ENCODE results near the gene PLPPR3.

The PLPPR3 gene

DNA sequence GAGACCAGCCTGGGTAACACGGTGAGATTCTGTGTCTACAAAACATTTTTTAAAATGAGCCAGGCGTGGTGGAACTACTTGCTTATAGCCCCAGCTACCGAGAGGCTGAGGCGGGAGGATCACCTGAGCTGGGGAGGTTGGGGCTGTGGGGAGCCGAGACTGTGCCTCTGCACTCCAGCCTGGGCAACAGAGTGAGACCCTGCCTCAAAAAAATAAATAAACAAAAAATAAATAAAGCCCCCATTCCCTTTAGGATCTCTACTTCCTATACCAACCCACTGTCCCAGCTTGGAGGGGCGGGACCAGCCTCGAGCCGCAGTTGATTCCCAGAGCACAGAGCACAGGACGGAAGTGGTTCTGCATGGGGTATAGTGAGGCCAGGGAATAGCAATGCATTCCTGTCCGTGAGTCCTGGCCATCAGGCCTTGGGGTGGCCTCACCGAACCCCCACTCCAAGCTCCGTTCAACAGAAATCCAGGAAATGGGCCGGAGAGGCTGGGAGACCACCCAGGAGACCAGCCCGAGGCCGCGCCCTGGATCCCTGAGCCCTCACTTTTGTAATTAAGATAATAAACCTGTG lies 29.4 kb downstream of the PLPPR3 start:
- peaks cover 3% of the 10 kb centered on the region for H3K4me1 ChIP-seq (ENCODE audit: control insufficient read depth, insufficient read depth, low read length, unreplicated experiment)
- no peaks in the 10 kb centered on the region for H3K79me2 ChIP-seq (ENCODE audit: control insufficient read depth, insufficient read depth, low read length, unreplicated experiment)
- no peaks in the 10 kb centered on the region for H3K27me3 ChIP-seq (ENCODE audit: insufficient read depth, low read length)
- no peak overlapping the region for H3K27ac ChIP-seq (ENCODE audit: low read depth, low read length)
- H2AFZ ChIP-seq (ENCODE audit: low read length, unreplicated experiment) = no peak overlapping the region
- no peak overlapping the region for H3K4me3 ChIP-seq (ENCODE audit: low read depth, low read length)
- no peaks in the 10 kb centered on the region for H3K36me3 ChIP-seq (ENCODE audit: insufficient read depth, low read length)

DNA sequence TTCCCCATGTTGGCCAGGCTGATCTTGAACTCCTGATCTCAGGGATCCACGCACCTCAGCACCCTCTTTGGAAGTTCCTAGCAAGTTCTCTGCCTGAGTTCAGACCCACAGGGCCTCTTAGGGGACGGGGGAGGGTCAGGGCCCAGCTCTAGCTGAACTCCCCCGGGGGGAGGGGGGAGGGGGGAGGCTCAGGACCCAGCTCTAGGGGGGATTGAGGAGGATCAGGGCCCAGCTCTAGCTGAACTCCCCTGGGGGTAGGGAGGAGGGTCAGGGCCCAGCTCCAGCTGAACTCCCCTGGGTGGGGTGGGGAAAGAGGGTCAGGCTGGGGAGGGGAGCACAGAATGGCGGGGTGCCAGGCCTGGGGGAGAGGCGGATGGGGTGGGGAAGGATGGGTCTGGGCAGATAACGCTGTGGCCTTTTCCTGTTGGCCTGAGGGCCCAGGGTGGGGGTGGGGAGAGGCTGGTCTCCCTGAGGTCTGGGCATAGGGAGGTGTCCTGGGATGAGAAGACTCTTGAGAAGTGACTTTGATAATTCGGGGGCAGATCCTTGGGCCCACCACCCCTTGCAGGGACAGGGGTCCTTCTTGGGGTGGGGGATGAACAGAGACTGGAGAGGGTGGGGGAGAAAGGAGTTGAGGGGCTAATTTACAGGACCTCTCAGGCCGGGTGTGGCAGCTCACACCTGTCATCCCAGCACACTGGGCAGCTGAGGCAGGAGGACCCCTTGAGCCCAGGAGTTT lies 30.0 kb downstream of the PLPPR3 start:
- H3K4me1 ChIP-seq (ENCODE audit: control insufficient read depth, insufficient read depth, low read length, unreplicated experiment) = peaks cover 3% of the 10 kb centered on the region
- no peaks in the 10 kb centered on the region for H3K27me3 ChIP-seq (ENCODE audit: insufficient read depth, low read length)
- no peaks in the 10 kb centered on the region for H3K79me2 ChIP-seq (ENCODE audit: control insufficient read depth, insufficient read depth, low read length, unreplicated experiment)
- H2AFZ ChIP-seq (ENCODE audit: low read length, unreplicated experiment) = no peak overlapping the region
- H3K4me3 ChIP-seq (ENCODE audit: low read depth, low read length) = no peak overlapping the region
- H3K27ac ChIP-seq (ENCODE audit: low read depth, low read length) = no peak overlapping the region
- H3K36me3 ChIP-seq (ENCODE audit: insufficient read depth, low read length) = no peaks in the 10 kb centered on the region

GRCh38 chr19:791007-791566 lies 30.7 kb downstream of the PLPPR3 start:
- H3K4me3 ChIP-seq (ENCODE audit: low read depth, low read length) = no peak overlapping the region
- H2AFZ ChIP-seq (ENCODE audit: low read length, unreplicated experiment) = no peak overlapping the region
- H3K27ac ChIP-seq (ENCODE audit: low read depth, low read length) = no peak overlapping the region
- H3K27me3 ChIP-seq (ENCODE audit: insufficient read depth, low read length) = no peaks in the 10 kb centered on the region
- H3K4me1 ChIP-seq (ENCODE audit: control insufficient read depth, insufficient read depth, low read length, unreplicated experiment) = no peaks in the 10 kb centered on the region
- no peaks in the 10 kb centered on the region for H3K36me3 ChIP-seq (ENCODE audit: insufficient read depth, low read length)
- H3K79me2 ChIP-seq (ENCODE audit: control insufficient read depth, insufficient read depth, low read length, unreplicated experiment) = no peaks in the 10 kb centered on the region

- no peaks in the 10 kb centered on the region for H3K36me3 ChIP-seq (ENCODE audit: insufficient read depth, low read length)
- no peak overlapping the region for H2AFZ ChIP-seq (ENCODE audit: low read length, unreplicated experiment)
- no peak overlapping the region for H3K4me3 ChIP-seq (ENCODE audit: low read depth, low read length)
- no peaks in the 10 kb centered on the region for H3K27me3 ChIP-seq (ENCODE audit: insufficient read depth, low read length)
- no peak overlapping the region for H3K27ac ChIP-seq (ENCODE audit: low read depth, low read length)
- H3K4me1 ChIP-seq (ENCODE audit: control insufficient read depth, insufficient read depth, low read length, unreplicated experiment) = no peaks in the 10 kb centered on the region
- no peaks in the 10 kb centered on the region for H3K79me2 ChIP-seq (ENCODE audit: control insufficient read depth, insufficient read depth, low read length, unreplicated experiment)
These were observed 32.1 kb downstream of the PLPPR3 start for GRCh38 chr19:789701-790060.

DNA sequence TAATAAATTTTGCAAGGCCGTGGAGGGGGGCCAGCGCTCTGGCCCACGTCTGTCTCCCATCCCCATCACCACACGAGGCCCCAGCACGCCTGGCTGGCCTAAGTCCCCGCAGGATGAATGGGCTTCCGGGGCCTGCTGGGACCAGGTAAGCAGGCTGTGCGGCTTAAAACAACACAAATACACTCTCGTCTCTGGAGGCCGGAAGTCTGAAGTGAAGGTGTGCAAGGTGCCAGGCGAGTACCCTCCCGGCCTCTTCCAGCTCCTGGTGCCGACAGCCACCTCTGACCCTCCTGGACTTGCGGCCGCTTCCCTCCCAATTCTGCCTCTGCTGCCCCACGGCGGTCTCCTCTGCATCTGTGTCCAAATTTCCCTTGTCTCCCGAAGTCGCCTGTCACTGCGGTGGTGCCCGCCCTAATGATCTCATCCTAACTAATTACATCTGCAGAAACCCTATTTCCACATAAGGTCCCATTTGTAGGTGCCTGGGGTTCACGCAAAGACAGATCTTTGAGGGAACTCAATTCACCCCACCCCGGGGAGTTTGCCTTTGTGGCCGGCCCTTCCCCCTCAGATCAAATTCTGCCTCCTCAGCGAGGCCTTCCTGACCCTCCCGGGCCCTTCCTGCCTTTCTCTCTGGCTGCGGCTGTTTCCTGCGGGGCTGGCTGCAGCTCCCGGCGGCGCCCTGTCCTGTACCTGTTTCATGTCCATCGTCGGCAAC lies 32.6 kb downstream of the PLPPR3 start:
- H3K27ac ChIP-seq (ENCODE audit: low read depth, low read length) = no peak overlapping the region
- no peaks in the 10 kb centered on the region for H3K36me3 ChIP-seq (ENCODE audit: insufficient read depth, low read length)
- H3K4me3 ChIP-seq (ENCODE audit: low read depth, low read length) = no peak overlapping the region
- no peaks in the 10 kb centered on the region for H3K4me1 ChIP-seq (ENCODE audit: control insufficient read depth, insufficient read depth, low read length, unreplicated experiment)
- no peaks in the 10 kb centered on the region for H3K79me2 ChIP-seq (ENCODE audit: control insufficient read depth, insufficient read depth, low read length, unreplicated experiment)
- H3K27me3 ChIP-seq (ENCODE audit: insufficient read depth, low read length) = no peaks in the 10 kb centered on the region
- no peak overlapping the region for H2AFZ ChIP-seq (ENCODE audit: low read length, unreplicated experiment)

DNA sequence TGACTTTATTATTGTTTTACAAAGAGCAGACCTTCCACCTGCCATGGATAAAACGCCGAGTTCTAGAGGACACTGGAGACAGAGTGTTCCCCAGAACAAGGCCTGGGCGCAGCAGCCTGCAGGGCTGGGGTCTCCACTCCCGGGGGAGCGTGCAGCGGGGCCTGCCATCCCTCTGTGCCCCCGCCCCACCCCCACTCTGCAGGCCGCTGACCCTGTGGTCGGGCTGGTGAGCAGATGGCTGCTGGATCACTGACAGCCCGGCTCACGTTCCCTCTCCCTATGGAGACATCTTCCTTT lies 33.1 kb downstream of the PLPPR3 start:
- H3K4me3 ChIP-seq (ENCODE audit: low read depth, low read length) = no peak overlapping the region
- no peaks in the 10 kb centered on the region for H3K27me3 ChIP-seq (ENCODE audit: insufficient read depth, low read length)
- no peaks in the 10 kb centered on the region for H3K36me3 ChIP-seq (ENCODE audit: insufficient read depth, low read length)
- no peak overlapping the region for H2AFZ ChIP-seq (ENCODE audit: low read length, unreplicated experiment)
- no peak overlapping the region for H3K27ac ChIP-seq (ENCODE audit: low read depth, low read length)
- H3K79me2 ChIP-seq (ENCODE audit: control insufficient read depth, insufficient read depth, low read length, unreplicated experiment) = no peaks in the 10 kb centered on the region
- H3K4me1 ChIP-seq (ENCODE audit: control insufficient read depth, insufficient read depth, low read length, unreplicated experiment) = no peaks in the 10 kb centered on the region

- Histone ChIP-seq H3K4me1 (ENCODE audit: control insufficient read depth, insufficient read depth, low read length, unreplicated experiment) (peaks cover 6% of the 10 kb centered on the region), H3K27ac (ENCODE audit: low read depth, low read length) (no peak overlapping the region)
These were observed 34.2 kb downstream of the PLPPR3 start for GRCh38 chr19:787536-787935.

DNA sequence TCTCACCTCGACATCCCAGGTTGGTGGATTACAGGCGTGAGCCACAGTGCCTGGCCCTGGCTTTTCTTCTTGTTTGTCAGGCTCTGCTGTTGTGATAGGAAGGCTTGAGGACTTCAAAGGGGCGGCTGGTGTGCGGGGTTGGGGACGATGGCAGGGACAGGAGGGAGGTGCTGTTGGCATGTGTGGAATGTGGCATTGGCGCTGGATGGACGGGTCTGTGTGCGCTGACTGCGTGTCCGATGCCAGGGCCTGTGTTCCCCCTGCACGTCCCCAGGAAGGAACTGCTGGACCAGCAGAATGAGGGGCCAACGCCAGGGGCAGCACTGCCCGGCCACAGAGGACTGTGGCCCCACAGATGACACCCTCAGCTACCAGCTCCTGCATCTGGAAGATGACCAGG lies 37.2 kb downstream of the PLPPR3 start:
- Histone ChIP-seq H3K79me2 (ENCODE audit: control insufficient read depth, insufficient read depth, low read length, unreplicated experiment) (no peaks in the 10 kb centered on the region), H3K4me3 (ENCODE audit: low read depth, low read length) (no peak overlapping the region), H3K4me1 (ENCODE audit: control insufficient read depth, insufficient read depth, low read length, unreplicated experiment) (peaks cover 14% of the 10 kb centered on the region), H3K27ac (ENCODE audit: low read depth, low read length) (no peak overlapping the region), H3K36me3 (ENCODE audit: insufficient read depth, low read length) (no peaks in the 10 kb centered on the region), H3K27me3 (ENCODE audit: insufficient read depth, low read length) (no peaks in the 10 kb centered on the region), H2AFZ (ENCODE audit: low read length, unreplicated experiment) (no peak overlapping the region)

More at GRCh38 chr19:787536-787935, 34.2 kb downstream of the PLPPR3 start:
- Histone ChIP-seq H3K36me3 (ENCODE audit: insufficient read depth, low read length) (no peaks in the 10 kb centered on the region), H3K27me3 (ENCODE audit: insufficient read depth, low read length) (no peaks in the 10 kb centered on the region), H2AFZ (ENCODE audit: low read length, unreplicated experiment) (no peak overlapping the region), H3K79me2 (ENCODE audit: control insufficient read depth, insufficient read depth, low read length, unreplicated experiment) (no peaks in the 10 kb centered on the region), H3K4me3 (ENCODE audit: low read depth, low read length) (no peak overlapping the region)

- no peaks in the 10 kb centered on the region for H3K27me3 ChIP-seq (ENCODE audit: insufficient read depth, low read length)
- H3K79me2 ChIP-seq (ENCODE audit: control insufficient read depth, insufficient read depth, low read length, unreplicated experiment) = no peaks in the 10 kb centered on the region
- peak overlapping the region; percentile 66 for H3K4me3 ChIP-seq (ENCODE audit: low read depth, low read length)
- no peaks in the 10 kb centered on the region for H3K36me3 ChIP-seq (ENCODE audit: insufficient read depth, low read length)
- H3K4me1 ChIP-seq (ENCODE audit: control insufficient read depth, insufficient read depth, low read length, unreplicated experiment) = peaks cover 20% of the 10 kb centered on the region
- H2AFZ ChIP-seq (ENCODE audit: low read length, unreplicated experiment) = peak overlapping the region; percentile 68
- no peak overlapping the region for H3K27ac ChIP-seq (ENCODE audit: low read depth, low read length)
These were observed 38.7 kb downstream of the PLPPR3 start for GRCh38 chr19:782878-783668.

DNA sequence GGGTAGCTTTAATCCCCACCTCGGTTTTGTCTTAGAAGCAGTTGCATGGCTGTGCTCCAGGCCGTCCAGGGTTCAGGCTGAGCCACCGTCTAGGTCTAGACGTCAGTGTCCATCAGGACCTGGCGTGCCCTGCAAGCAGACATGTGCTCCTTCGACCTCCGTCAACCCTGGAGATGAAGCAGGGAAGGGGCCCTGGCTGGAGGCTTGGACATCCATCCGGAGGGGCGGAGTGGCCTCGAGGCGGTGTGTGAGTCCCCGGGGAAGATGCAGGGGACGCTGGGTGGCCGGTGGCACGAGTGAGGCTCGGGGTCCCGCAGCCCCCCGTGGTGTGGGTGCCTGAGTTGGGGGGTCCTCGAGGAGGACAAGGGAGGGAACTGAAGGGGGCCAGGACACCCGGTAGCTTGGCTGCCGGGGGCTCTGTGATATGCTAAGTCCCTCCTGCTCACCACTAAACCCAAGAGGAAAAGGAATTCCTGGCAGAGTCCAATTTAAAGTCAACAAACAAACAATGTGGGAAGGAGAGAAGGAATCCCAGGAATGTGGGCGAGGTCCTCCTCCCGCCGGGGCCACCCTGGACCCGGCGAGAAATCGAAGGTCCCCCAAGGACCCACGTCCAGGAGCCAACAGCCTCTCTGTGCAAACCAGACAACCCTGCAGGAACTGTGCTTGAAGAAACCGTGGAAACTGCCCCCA lies 39.4 kb downstream of the PLPPR3 start:
- Histone ChIP-seq H3K4me1 (ENCODE audit: control insufficient read depth, insufficient read depth, low read length, unreplicated experiment) (peaks cover 20% of the 10 kb centered on the region), H3K27me3 (ENCODE audit: insufficient read depth, low read length) (no peaks in the 10 kb centered on the region), H3K79me2 (ENCODE audit: control insufficient read depth, insufficient read depth, low read length, unreplicated experiment) (no peaks in the 10 kb centered on the region), H2AFZ (ENCODE audit: low read length, unreplicated experiment) (peak overlapping the region; percentile 68), H3K27ac (ENCODE audit: low read depth, low read length) (0 out of 2 replicates have a peak overlapping the region, but pooled peaks have one; percentile 19), H3K36me3 (ENCODE audit: insufficient read depth, low read length) (no peaks in the 10 kb centered on the region), H3K4me3 (ENCODE audit: low read depth, low read length) (peak overlapping the region; percentile 66)

Data from ACC112 (cell line).